ENCODE results near the gene UMAD1.

DNA sequence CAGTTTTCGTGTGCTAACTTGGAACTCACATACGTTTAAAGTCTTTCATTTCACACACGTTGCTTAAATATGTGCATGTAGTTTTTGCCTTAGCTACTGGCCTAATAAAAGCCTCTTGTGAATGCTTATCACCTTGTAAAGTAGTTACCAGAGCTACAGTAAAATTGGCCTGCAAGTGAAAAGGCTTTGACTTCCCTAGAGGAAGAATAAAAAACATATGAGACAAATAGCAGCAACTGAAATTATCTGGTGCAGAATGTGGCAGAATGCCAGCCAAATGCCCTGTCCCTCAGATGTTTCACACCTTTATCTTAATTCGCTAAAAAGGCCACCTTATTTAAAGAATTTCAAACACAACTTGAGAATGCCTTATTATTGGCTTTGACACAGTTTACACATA is 105.9 kb downstream of the UMAD1 start:
- TF ChIP-seq, protein P1, sequence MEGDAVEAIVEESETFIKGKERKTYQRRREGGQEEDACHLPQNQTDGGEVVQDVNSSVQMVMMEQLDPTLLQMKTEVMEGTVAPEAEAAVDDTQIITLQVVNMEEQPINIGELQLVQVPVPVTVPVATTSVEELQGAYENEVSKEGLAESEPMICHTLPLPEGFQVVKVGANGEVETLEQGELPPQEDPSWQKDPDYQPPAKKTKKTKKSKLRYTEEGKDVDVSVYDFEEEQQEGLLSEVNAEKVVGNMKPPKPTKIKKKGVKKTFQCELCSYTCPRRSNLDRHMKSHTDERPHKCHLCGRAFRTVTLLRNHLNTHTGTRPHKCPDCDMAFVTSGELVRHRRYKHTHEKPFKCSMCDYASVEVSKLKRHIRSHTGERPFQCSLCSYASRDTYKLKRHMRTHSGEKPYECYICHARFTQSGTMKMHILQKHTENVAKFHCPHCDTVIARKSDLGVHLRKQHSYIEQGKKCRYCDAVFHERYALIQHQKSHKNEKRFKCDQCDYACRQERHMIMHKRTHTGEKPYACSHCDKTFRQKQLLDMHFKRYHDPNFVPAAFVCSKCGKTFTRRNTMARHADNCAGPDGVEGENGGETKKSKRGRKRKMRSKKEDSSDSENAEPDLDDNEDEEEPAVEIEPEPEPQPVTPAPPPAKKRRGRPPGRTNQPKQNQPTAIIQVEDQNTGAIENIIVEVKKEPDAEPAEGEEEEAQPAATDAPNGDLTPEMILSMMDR (IDR thresholded peaks at IDR 0.05) = no peak
- TF ChIP-seq ZFX (IDR thresholded peaks at IDR 0.05; ENCODE audit: borderline replicate concordance) = no peak

All from 22Rv1 (cell line).